Cerebellar nuclear complex (tissue), 1 donor: ENCODE measurements around the gene TOM1.
A peak's percentile ranks its signal among the peaks of the same experiment; 100 is the strongest.
"Not testable (repeated sequence)": the region's sequence is repeated elsewhere in the genome, so short reads cannot be mapped to it uniquely, and the experiment has no call there.

ENCODE experiments used
- DNase-seq, 2 experiments: peaks; one replicate each; lab custom pipeline; 2025; lab: John Stamatoyannopoulos, UW

The TOM1 gene

GRCh38 chr22:35375031-35375430 is 75.3 kb downstream of the TOM1 start:
- DNase-seq: no peak

GRCh38 chr22:35375526-35375925 is 75.8 kb downstream of the TOM1 start:
- no peak for DNase-seq

- no peak for DNase-seq
These were observed 77.2 kb downstream of the TOM1 start for GRCh38 chr22:35376728-35377472.

- DNase-seq: no peak
These were observed 78.0 kb downstream of the TOM1 start for GRCh38 chr22:35377735-35378134.

GRCh38 chr22:35378621-35379020 is 78.9 kb downstream of the TOM1 start:
- no peak for DNase-seq

GRCh38 chr22:35379146-35379993 is 79.7 kb downstream of the TOM1 start:
- no peak for DNase-seq

GRCh38 chr22:35380013-35380412 is 80.3 kb downstream of the TOM1 start:
- no peak for DNase-seq

GRCh38 chr22:35380537-35381423 is 81.1 kb downstream of the TOM1 start, which contains the start of gene HMOX1:
Gene HMOX1 (plus strand): TSS chr22:35381096. CDS start chr22:35381174, 78 bp downstream.
- DNase-seq: peak in 1 of 2 experiments; percentile 2

- DNase-seq: no peak
These were observed 81.8 kb downstream of the TOM1 start for GRCh38 chr22:35381424-35382009.

GRCh38 chr22:35383679-35384071 is 84.0 kb downstream of the TOM1 start:
- no peak for DNase-seq

GRCh38 chr22:35384527-35384926 is 84.8 kb downstream of the TOM1 start:
- no peak for DNase-seq

- DNase-seq: no peak
These were observed 85.4 kb downstream of the TOM1 start for GRCh38 chr22:35384975-35385588.

- DNase-seq: no peak
These were observed 87.1 kb downstream of the TOM1 start for GRCh38 chr22:35386670-35387288.

- no peak for DNase-seq
These were observed 91.2 kb downstream of the TOM1 start for GRCh38 chr22:35390933-35391332.

- no peak for DNase-seq
These were observed 92.7 kb downstream of the TOM1 start for GRCh38 chr22:35392357-35392756.

GRCh38 chr22:35393116-35394010 is 93.7 kb downstream of the TOM1 start:
- no peak for DNase-seq

GRCh38 chr22:35394011-35394312 is 94.3 kb downstream of the TOM1 start:
- DNase-seq: no peak

GRCh38 chr22:35394810-35395563 is 95.3 kb downstream of the TOM1 start:
- DNase-seq: no peak

- not testable (repeated sequence) for DNase-seq
These were observed 96.9 kb downstream of the TOM1 start for GRCh38 chr22:35396622-35397021.
